Measurements from ENCODE around the gene ZNF77.

ZNF77 gene

DNA sequence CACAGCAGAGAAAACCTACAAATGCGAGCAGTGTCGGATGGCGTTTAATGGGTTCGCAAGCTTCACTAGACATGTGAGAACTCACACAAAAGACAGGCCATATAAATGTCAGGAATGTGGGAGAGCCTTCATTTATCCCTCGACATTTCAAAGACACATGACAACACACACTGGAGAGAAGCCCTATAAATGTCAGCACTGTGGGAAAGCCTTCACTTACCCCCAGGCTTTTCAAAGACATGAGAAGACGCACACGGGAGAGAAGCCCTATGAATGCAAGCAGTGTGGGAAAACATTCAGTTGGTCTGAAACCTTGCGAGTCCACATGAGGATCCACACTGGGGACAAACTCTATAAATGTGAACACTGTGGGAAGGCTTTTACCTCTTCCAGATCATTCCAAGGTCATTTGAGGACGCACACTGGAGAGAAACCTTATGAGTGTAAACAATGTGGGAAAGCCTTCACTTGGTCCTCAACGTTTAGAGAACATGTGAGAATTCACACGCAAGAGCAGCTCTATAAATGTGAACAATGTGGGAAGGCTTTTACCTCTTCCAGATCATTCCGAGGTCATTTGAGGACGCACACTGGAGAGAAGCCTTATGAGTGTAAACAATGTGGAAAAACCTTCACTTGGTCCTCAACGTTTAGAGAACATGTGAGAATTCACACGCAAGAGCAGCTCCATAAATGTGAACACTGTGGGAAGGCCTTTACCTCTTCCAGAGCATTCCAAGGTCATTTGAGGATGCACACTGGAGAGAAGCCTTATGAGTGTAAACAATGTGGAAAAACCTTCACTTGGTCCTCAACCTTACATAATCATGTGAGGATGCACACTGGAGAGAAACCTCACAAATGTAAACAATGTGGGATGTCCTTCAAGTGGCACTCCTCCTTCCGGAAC is 27.2 kb downstream of the ZNF77 start:
- Histone ChIP-seq H3K36me3 (ENCODE audit: control insufficient read depth, low read length) (peaks cover 34% of the 10 kb centered on the region), H3K79me2 (ENCODE audit: control insufficient read depth, low read length) (peaks cover 10% of the 10 kb centered on the region), H3K4me3 (ENCODE audit: low read length) (no peak overlapping the region), H3K4me2 (ENCODE audit: low read length) (no peak overlapping the region), H4K20me1 (ENCODE audit: control insufficient read depth, insufficient read depth, low read depth, low read length) (no peaks in the 10 kb centered on the region), H3K27ac (ENCODE audit: low read depth, low read length) (no peak overlapping the region), H3K9me2 (replicated peaks; ENCODE audit: control insufficient read depth, low read length) (no peaks in the 10 kb centered on the region), H3K4me1 (ENCODE audit: control insufficient read depth, low read length) (no peaks in the 10 kb centered on the region), H3F3A (ENCODE audit: control insufficient read depth, insufficient read depth) (no peaks in the 10 kb centered on the region), H3K9me3 (ENCODE audit: control insufficient read depth, insufficient read depth, low read length) (no peaks in the 10 kb centered on the region), H3K27me3 (ENCODE audit: control insufficient read depth, low read length) (no peaks in the 10 kb centered on the region)
- TF ChIP-seq, protein P1, sequence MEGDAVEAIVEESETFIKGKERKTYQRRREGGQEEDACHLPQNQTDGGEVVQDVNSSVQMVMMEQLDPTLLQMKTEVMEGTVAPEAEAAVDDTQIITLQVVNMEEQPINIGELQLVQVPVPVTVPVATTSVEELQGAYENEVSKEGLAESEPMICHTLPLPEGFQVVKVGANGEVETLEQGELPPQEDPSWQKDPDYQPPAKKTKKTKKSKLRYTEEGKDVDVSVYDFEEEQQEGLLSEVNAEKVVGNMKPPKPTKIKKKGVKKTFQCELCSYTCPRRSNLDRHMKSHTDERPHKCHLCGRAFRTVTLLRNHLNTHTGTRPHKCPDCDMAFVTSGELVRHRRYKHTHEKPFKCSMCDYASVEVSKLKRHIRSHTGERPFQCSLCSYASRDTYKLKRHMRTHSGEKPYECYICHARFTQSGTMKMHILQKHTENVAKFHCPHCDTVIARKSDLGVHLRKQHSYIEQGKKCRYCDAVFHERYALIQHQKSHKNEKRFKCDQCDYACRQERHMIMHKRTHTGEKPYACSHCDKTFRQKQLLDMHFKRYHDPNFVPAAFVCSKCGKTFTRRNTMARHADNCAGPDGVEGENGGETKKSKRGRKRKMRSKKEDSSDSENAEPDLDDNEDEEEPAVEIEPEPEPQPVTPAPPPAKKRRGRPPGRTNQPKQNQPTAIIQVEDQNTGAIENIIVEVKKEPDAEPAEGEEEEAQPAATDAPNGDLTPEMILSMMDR (IDR thresholded peaks at IDR 0.05; ENCODE audit: low read depth, low read length, poor library complexity, severe bottlenecking): no peak
- TF ChIP-seq EZH2phosphoT487 (IDR thresholded peaks at IDR 0.05; ENCODE audit: borderline replicate concordance, low read length): no peak

DNA sequence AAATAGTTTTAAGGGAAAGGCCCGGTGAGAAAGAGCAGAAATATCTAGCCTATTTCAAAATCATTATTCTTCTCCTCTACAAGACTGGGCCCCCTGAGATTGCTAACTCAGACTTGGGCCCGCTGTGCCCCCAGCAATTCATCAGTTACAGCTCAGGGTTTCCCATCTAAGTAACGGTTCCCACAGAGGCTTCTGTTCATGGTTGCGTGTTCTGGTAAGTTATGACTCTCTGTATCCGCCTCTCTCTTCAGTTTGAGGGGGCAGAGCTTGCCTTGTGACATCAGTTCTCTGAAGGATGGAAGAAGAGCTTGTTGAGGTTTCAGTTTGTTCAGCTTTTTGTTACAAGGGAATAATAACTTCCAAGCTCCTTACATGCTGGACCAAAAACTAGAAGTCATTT is 32.5 kb downstream of the ZNF77 start:
- no peak for TF ChIP-seq EZH2phosphoT487 (IDR thresholded peaks at IDR 0.05; ENCODE audit: borderline replicate concordance, low read length)
- TF ChIP-seq, protein P1 (IDR thresholded peaks at IDR 0.05; ENCODE audit: low read depth, low read length, poor library complexity, severe bottlenecking): no peak
- H3K36me3 ChIP-seq (ENCODE audit: control insufficient read depth, low read length): peaks cover 21% of the 10 kb centered on the region
- H3K27ac ChIP-seq (ENCODE audit: low read depth, low read length): no peak overlapping the region
- H4K20me1 ChIP-seq (ENCODE audit: control insufficient read depth, insufficient read depth, low read depth, low read length): no peaks in the 10 kb centered on the region
- no peaks in the 10 kb centered on the region for H3F3A ChIP-seq (ENCODE audit: control insufficient read depth, insufficient read depth)
- no peak overlapping the region for H3K4me2 ChIP-seq (ENCODE audit: low read length)
- H3K79me2 ChIP-seq (ENCODE audit: control insufficient read depth, low read length): peaks cover 43% of the 10 kb centered on the region
- no peaks in the 10 kb centered on the region for H3K9me2 ChIP-seq (replicated peaks; ENCODE audit: control insufficient read depth, low read length)
- H3K9me3 ChIP-seq (ENCODE audit: control insufficient read depth, insufficient read depth, low read length): no peaks in the 10 kb centered on the region
- H3K4me1 ChIP-seq (ENCODE audit: control insufficient read depth, low read length): no peaks in the 10 kb centered on the region
- H3K4me3 ChIP-seq (ENCODE audit: low read length): no peak overlapping the region
- no peaks in the 10 kb centered on the region for H3K27me3 ChIP-seq (ENCODE audit: control insufficient read depth, low read length)

DNA sequence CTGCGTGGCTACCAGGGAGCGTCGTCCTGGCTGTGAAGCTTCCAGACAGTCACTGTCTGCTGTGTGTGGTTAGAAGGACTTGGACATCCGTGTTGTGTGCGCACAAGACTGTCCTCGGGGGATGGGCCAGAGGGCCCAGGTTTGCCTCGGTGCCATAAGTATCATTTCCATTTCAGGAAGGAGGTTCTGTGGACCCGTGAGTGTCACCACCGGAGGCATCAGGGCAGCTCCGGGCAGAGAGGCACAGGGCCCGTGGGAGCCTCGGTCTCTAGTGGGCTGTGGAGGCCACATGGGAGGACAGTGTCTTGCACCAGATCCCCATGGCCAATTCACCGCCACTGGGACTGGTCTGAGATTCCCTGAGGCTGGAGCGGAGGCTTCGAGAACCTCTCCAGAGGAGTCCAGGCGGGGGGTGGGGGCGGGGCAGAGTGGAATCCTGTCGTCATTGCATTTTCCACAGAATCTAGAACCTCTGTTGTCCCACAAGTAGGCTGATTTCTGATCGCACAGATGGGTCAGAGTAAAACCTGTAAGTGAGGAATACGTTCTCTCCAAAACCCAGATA is 38.1 kb downstream of the ZNF77 start:
- H4K20me1 ChIP-seq (ENCODE audit: control insufficient read depth, insufficient read depth, low read depth, low read length): no peaks in the 10 kb centered on the region
- no peak overlapping the region for H3K4me3 ChIP-seq (ENCODE audit: low read length)
- H3K4me1 ChIP-seq (ENCODE audit: control insufficient read depth, low read length): peaks cover 6% of the 10 kb centered on the region
- TF ChIP-seq EZH2phosphoT487 (IDR thresholded peaks at IDR 0.05; ENCODE audit: borderline replicate concordance, low read length): no peak
- TF ChIP-seq, protein P1 (IDR thresholded peaks at IDR 0.05; ENCODE audit: low read depth, low read length, poor library complexity, severe bottlenecking): no peak
- no peak overlapping the region for H3K27ac ChIP-seq (ENCODE audit: low read depth, low read length)
- peaks cover 77% of the 10 kb centered on the region for H3K79me2 ChIP-seq (ENCODE audit: control insufficient read depth, low read length)
- H3K9me3 ChIP-seq (ENCODE audit: control insufficient read depth, insufficient read depth, low read length): no peaks in the 10 kb centered on the region
- H3K4me2 ChIP-seq (ENCODE audit: low read length): no peak overlapping the region
- H3K36me3 ChIP-seq (ENCODE audit: control insufficient read depth, low read length): no peaks in the 10 kb centered on the region
- H3F3A ChIP-seq (ENCODE audit: control insufficient read depth, insufficient read depth): no peaks in the 10 kb centered on the region
- no peaks in the 10 kb centered on the region for H3K27me3 ChIP-seq (ENCODE audit: control insufficient read depth, low read length)
- H3K9me2 ChIP-seq (replicated peaks; ENCODE audit: control insufficient read depth, low read length): no peaks in the 10 kb centered on the region
